Colon (tissue), 2 donors: Measurements from ENCODE around the gene HMX1.

Source experiments
- FAIRE-seq: peaks from 2 replicates; lab custom pipeline; 2012; peaks lifted over from hg19 to GRCh38; lab: Jason Lieb, UNC
- donor health status: control.
- donor health status: control.

The HMX1 gene

DNA sequence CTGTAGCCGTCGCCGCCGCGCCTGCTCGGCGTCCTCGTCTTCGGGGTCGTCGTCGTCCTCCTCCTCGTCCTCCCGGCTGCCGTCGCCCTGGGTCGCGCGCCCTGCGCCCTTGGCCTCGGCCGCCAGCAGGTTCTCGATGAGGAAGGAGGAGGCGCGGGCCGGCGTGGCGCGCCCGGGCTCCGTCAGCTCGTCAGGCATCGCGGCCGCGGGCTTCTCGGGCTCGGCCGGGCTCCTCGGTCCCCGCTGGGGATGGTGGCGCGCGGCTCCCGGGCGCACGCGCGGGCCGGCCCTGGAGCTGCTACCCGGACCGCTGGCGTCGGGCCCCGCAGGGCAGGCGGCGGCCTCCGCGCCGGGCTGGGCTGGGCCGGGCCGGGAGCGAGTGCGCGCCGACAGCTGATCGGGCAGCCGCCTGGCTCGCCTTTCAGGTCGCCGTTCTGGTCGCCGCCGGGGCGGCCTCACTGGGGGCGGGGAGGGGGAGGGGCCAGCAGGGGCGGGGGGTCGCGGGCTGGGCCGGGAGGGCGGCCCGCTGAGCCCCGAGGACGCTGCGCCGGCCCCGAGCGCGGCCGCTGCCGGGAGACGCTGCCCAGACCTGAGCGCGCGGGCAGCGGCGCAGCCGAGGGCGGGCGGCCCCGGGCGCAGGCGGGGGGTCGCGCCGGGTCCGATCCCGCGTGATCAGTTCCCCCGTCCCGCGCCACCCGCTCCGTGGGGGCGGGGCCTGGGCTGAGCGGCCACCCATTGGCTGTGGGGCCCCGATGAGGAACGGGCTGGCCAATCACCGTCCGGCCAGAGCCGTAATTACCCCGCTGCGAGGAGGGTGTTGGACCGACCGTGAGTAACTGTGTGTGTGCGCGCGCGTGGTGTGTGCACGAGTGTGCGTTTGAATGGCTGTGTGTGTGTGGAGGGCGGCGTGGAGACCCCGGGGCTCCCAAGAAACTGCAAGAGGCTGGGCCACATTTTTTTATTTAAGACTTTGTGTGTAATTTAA is at the start of gene HMX1:
Gene HMX1 (minus strand): TSS at position 423 of the 985 bp plus-strand sequence. CDS start 225 bp downstream, at position 198.
- FAIRE-seq = no peak

DNA sequence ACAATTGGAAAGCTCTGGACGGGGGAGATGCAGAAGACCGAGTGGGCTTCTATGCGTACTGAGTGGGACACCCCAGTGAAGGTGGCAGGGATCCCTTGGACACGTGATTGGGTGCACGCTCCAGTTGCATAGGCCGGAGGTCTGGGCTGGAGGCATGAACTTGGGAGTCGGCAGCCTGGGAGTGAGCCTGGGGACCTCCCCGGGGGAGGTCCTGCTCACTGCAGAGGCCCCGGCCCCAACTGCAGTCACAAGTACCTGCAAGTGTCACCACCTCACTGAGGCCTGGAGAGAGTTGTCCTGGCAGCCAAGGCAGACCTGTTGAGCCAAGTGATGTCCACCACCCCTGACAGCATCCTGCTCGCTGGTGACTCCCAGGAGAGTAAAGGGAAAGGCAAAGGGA is 49.3 kb upstream of the HMX1 start:
- no peak for FAIRE-seq

DNA sequence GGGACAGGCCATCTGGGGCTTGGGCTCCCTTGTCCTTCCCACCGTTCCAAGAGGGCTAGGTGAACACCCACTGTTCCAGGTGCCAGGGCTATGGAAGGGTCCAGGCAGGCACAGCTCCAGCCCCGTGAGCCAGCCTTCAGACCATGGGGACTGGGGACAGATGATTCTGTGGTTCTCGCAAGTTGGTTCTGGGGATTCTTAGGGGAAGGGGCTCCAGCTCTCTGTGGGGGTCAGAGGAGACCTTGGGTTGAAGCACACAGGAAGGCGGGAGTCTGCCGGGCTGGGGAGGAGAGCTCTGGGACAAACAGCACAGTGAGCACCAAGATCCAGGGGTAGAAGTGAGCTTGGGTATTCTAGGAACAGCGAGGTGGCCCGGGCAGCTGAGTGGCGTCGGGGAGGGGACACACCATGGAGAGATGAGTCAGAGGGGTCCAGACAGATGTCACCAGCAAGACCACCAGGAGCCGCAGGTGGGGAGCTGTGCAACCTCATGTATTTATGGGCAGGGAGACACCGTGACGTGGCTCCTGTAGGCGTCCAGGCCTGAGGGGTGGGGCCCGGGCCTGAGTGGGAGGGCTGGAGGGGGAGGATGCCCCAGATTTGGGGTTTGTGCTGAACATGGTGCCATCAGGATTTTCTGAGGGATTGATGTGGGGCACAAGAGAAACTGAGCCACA is 48.8 kb upstream of the HMX1 start:
- FAIRE-seq = no peak

DNA sequence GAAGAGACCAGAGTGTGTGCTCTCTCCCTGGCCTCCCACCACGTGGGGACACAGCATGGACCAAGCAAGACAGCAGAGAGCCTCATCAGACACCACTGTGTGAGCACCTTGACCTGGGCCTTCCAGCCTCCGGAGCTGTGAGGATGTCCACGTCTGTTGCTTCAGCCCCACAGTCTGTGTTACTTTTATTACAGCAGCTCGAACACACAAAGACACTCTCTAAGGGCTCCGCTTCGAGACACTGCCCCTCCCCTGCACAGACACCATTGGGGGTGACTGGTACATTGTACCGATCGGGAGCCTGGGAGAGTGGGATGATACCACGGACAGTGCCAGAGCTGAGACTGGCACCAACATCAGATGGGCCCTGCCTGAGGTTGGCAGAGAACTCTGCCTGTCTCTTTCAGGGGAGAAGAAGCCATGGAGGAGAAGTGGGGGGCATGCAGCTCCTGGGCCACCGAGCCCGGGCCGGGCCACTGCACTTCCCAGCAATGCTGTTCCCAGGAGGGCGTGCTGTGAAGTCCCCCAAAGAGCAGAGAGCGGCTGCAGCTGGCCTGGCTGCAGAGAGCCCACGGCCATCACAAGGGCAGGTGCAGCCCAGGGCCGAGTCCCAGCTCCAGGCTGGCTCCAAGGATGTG is 48.1 kb upstream of the HMX1 start:
- no peak for FAIRE-seq

DNA sequence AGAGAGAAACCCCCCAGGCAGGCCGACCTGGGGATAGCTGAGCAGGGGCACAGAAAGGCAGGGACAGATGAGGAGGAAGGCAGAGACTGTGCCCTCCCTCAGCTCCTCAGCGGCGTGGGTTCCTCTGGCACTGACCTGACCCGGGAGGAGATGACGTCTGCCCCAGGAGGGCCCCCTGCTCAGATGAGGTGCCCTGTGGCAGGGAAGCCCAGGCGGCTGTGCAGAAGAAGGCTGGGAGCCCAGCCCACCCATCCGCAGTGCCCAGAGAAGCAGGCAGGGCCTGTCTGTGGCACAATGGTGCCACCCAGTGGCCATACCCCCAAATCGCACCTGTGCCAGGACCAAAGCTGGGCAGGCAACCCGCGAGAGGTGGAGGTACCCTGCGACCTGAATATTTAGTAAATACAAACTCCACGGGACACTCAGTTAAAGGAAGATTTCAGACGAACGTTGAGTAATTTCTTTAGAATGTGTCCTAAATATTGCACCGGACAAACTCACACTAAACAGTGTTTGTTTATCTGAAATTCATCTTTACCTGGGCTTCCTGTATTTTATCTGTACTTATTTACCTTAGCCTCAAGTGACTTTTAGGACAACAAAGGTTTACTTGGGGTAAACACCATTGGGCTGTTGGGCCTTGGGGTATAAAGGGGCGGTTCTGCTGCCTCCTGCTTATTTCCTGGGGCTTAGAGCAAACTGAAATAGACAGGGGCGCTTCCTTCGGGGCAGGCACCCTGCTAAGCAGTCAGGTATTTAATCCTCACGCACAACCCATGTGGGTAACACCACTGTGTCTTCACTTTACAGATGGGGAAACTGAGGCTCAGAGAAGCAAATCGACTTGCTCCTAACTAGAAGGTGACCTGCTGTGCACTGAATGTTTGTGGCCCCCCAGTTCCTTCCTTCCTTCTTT is 46.5 kb upstream of the HMX1 start:
- no peak for FAIRE-seq

DNA sequence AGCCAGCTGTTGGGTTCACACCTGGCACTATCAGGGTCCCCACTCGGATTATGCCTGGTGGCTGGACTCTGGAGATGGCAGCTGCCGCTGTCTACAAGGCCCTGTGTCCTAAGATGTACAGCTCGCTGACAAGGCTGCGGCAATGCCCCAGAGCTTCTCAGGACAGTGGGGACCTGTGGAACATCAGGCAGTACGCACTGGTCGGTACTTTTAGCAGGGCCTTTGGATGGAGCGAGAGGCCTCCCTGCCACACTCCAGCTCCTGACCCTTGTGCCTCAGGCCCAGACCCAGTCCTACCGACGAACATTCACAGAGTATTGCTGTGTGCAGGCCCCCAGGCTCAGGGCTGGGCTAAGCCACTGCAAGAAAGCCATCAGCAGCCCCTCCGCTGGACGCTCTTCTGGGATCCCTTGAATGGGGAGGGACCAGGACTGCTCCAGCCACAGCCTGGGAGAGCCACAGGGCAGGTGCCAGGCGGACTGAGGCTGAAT is 45.7 kb upstream of the HMX1 start:
- no peak for FAIRE-seq

DNA sequence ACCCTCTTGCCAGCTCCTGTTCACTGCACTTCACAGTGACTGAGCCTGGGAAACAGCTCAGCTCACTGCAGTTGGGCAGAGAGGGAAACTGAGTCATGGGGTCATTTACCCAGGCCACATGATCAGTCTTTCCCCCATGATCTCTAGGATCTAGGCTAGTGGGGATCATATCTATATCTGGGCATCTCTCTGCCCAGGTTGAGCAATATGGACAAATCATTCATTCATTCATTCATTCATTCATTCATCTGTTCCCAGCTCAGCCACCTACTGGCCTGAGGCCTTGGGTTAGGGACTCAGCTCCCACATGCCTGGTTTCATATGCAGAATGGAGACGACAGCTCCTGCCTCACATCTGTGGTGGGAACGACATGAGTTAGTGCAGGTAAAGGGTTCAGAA is 45.3 kb upstream of the HMX1 start:
- no peak for FAIRE-seq

DNA sequence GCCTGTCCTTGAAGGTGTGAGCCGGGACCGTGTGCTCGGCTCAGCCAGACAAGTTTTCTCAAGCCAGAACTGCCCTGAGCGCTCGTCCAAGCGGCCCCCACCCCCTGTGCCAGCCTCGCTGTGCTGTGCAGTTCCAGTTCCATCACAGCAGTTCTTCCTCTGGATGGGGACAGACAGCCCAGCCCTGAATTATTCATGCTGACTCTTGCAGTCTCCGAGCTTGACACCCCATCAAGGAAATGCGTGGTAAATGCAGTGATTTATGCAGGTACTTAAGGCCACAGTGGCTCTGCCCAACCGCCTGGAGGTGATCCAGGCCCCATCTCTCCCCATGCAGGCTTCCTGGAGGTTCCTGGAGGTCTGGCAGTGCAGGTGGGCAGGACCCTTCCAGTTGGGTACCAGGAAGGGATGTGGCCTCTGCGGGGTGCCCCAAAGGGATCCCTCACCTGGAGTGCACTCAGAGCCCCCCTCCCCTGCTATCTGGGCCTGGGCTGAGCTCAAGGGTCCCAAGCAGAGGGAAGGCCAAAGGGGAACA is 44.8 kb upstream of the HMX1 start:
- FAIRE-seq = no peak

DNA sequence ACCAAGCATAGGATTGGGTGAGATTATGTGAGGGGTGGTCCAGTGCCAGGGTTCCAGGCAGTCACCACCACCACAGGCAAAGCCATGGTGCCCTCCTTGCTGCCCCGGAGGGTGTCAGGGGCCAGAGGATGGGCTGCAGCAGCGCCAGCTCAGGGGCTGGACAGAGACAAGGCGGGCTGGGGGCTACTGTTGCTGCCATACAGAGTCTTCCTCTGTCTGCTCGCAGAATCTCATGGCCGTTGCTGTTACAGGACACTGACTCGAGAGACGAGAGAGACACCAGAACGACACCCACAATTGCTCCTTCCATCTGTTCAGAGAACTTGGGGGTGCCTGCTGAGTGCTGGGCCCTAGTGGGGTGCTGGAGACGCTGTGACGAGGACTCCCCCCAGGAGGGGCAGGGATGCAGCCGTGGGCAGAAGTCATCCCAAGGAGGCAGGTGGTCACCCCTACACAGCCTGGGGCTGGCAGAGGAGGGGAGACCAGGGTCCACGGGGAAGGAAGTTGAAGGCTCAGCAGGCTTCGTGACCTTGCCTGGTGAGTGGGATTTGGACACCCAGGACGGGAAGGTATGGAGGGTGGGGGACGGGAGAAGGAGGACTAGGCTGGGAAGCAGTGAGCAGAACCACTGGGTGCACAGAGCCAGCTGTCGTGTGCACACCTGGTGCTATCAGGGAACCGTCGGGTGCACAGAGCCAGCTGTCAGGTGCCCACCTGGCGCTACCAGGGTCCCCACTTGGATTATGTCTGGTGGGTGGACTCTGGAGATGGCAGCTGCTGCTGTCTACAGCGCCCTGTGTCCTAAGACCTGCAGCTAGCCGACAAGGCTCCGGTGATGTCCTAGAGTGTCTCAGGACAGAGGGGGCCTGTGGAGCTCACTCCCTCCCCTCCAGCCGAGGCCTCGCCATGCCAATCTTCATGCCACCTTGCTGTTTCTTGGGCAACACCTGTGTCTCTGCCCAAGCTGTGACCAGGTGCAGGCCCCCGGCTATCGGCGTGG is 43.9 kb upstream of the HMX1 start:
- FAIRE-seq = no peak

DNA sequence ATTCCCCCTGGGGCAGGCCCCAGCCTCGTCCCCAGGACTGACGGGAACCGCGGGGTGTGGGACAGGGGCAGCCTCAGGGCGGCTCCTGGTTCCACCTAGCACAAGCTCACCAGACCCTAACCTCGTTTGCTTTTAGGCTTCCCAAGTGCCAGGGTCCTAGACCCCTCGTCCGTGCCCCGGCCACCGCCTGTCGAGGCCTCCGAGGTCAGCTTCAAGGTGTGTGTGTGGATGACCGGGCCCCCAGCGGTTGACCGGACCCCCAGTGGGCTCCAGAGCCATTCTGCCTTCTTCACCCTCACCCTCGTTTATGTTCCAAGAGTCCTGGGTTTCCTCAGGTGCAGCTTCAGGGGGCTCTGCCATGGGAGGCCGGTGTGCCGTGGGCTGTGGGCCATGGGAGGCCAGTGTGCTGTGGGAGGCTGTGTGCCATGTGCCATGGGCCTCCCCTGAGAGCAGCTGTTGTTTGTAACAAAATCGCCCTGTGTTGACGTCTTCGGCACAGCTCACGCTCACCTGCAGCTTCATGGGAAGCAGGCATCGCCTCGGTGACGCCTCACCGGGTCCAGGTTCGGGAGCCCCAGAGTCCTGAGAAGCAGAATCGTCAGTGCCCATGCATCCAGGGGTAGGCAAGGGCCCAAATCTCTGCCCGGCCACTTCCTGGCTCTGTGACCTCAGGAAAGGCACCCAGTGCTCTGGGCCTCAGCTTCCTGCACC is 43.0 kb upstream of the HMX1 start:
- no peak for FAIRE-seq

DNA sequence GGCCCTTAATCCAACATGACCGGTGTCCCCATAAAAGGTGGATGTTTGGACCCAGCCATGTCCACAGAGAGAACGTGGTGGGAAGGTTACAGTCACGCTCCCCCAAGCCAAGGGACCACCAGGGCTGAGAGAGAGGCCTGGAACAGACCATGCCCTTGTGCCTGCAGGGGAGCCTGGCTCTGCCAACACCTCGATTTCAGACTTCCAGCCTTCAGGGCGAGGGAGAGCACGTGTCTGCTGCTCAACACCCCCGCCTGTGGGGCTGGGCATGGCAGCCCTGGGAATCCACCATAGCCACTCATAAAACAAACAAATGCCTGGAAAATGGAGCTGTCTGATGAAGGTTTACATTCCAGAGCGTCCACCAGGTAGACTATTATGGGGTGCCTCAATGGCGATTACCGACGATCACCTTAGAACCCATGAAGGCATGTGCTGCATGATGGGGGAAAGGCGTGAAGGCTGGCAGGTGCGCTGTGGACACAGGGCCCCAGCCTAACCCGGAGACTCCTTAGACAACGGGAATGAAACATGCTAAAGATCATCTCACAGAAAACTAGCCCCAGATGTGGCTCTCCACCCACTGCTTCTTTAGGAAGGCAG is 42.3 kb upstream of the HMX1 start:
- no peak for FAIRE-seq

DNA sequence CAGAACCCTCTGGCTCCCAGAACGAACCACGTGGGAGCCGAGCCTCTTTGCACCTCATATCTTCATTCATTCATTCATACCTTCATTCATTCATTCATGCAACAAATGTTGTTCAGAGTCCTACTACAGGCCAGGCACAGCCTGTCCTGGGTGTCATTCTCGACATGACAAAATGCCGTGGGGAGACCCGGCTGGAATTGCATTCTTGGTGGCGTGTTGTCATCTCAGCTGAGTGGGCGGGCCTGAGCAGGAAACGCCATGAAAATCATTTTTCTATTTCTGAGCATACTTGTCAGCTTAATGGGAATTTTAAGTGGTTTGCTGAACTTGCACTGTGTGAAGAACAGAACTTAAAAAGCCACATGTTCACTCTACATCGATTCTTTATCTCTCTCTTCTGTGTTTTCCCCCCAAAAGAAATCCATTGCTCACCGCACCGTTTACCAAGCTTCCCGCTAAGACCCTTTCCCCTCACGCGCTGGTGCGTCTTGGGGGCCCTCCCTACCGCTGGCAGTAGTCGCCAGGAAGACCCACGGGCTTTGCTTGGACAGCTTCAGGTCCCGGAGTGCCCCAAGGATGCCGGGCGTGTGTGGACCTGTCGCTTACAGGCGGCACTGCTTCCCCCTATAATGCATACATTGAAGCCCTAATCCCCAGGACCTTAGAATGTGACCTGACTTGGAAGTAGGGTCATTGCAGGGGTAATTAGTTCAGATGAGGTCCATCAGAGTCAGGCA is 41.6 kb upstream of the HMX1 start:
- FAIRE-seq = no peak

DNA sequence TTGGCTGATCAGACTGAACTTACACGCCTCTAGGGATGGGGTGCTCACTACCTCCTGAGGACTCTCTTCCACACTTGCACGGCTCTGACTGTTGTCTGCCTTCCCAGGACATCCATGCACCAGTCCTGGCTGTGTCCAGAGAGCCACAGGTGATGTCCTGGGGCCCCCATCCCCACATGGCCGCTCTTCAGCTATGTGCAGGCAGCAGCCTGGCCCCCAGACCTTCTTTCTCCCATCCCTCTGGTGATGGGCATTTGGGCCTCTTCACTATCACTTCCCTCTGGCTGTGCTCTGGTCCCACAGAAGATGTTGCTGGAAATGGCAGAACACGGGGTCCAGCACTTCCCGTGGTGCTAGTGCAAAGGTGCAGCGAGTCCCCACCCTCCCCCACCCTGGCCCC is 40.9 kb upstream of the HMX1 start:
- FAIRE-seq = no peak

DNA sequence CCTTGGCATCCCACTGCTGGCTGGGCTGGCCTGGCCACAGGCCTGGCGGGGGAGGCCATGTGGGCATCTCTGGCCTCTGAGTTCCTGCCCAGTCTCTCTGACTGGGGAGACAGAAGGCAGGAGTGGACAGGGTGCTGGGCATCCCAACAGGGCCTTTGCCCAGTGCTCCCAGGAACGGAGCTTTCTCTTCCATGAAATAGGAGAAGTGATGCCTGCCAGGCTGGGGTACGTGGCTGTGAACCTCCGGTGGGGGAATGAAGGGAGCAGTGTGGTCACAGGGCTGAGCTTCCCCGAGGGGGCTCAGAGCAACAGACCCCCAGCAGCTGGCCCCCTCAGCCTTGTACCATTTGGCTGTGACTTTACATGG is 40.4 kb upstream of the HMX1 start:
- FAIRE-seq = no peak

DNA sequence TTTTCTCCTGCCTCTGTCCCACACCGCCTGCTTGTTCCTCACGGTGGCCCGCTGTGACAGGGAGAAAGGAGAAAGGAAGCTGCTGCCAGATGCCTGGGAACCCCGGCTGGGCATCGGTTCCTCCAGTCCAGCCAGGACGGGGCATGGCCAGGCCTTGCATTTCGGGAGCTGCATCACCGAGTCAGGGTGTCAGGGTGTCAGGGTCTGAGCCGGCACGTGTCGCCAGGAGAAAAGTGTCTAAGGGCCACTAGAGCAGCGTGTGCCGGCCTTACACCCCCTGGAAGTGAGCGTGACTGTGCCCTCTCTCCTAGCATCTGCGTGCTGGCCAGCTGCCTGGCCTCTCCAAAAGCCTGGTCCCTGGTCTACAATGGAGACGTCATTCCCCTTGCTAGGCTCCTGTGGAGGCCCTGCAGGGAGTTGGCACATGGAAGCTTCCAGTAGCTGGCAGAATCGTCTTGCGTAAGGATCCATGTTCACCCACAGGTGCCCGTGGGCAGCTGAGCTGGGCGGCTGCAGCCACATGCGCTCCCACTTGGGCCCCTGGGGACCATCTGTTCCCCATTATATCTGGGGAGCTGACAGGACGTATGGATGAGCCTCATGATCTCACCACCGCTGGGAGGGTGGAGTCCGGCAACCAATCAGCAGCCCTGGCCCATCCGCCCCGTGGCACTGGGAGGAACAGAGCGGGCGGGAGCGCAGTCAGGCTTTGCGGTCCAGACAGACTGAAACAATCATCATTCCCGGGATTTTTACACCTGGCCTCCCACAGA is 39.9 kb upstream of the HMX1 start:
- no peak for FAIRE-seq

DNA sequence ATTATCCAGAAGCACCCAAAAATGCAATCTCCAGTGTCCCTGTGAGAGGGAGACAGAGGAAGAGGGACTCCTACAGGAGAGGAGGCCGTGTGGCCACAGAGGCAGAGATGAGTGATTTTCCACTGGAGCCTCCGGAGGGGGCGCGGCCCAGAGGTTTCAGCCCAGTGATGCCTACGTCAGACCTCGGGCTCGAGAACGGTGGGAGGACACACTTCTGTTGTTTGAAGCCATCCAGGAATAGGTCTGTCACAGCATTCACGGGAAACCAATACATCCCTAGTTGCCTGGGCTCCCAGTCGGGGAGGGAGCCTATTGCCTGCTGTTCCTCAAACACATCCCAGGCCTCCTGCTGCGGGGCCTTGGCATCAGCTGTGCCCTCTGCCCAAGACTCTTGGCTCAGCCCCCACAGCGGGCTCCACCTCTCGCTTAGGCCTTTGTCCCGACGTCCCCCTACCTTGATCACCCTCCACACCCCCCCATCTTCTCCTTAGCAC is 39.2 kb upstream of the HMX1 start:
- FAIRE-seq = no peak

DNA sequence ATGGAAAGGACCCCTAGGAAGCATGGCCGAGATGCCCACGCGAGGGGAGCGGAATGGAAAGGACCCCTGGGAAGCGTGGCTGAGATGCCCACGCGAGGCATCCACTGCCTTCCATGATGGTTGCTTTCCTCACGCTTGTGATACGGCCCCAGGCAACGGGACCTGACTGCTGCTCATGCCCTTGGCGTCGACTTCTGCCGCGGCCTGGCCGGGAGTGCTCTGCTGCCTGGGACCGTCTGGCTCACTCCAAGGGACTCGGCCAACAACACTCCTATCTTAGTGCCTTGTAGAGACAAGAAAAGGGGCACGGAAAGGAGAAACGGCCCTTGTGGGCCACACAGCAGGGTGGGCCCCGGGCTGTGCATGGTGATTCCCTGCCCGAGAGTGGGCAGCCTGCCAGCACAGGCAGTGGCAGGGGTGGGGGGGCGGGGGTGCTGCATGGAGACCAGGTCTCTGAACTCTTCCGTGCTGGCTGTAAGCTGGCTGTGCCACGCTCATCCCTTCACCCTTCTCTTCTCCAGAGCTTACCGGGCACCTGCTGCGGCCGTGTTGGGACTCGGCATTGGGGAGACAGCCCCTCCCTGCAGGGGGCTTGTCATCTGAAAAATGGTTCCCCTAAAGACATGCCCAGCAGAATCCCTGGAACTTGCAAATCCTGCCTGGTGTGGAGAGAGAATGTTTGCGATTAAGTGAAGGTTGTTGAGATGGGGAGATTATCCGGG is 38.6 kb upstream of the HMX1 start:
- no peak for FAIRE-seq
